T-helper 1 cell treated with Interleukin-12 subunit alpha and Interleukin-12 subunit beta and Interleukin-4 antibody, amounts not matched to agents 30 ng/mL and 1 ng/mL, for 36 hours (primary cell): ENCODE results near the gene BMP5. TPM values are rescaled to one million over a fixed set of nuclear protein-coding genes. Genes with fewer than 3 reads are reported as not detected.

Experiments
- intact Hi-C: fragments of 100-400 bp; cut with micrococcal nuclease; formaldehyde crosslinking; loops from one replicate; pipeline ENCODE4 v1.15.1; 2024
- total RNA-seq: library from RNA; stranded (reverse); gene quantifications from 2 replicates; pipeline ENCODE4 v1.2.3, GENCODE V29; 2022

Gene BMP5
- total RNA-seq, 1 donor from 2014 or later, result not detected

- intact Hi-C loops, result no loop called here
These were observed 56.9 kb downstream of the BMP5 start for GRCh38 chr6:55818482-55818881.

- intact Hi-C loops, result no loop called here
These were observed 62.9 kb downstream of the BMP5 start for GRCh38 chr6:55812509-55812908.

GRCh38 chr6:55811074-55811473, 64.3 kb downstream of the BMP5 start:
- intact Hi-C loops, result no loop called here

GRCh38 chr6:55802259-55802658, 73.1 kb downstream of the BMP5 start:
- intact Hi-C loops, result no loop called here

GRCh38 chr6:55798571-55798970, 76.8 kb downstream of the BMP5 start:
- intact Hi-C loops, result no loop called here

- intact Hi-C loops, result no loop called here
These were observed 81.1 kb downstream of the BMP5 start for GRCh38 chr6:55794136-55794812.

- intact Hi-C loops, result no loop called here
These were observed 90.1 kb downstream of the BMP5 start for GRCh38 chr6:55785273-55785672.

- intact Hi-C loops, result no loop called here
These were observed 93.1 kb downstream of the BMP5 start for GRCh38 chr6:55782275-55782674.

- intact Hi-C loops, result no loop called here
These were observed 96.7 kb downstream of the BMP5 start for GRCh38 chr6:55778705-55779104.

GRCh38 chr6:55777469-55777868, 97.9 kb downstream of the BMP5 start:
- intact Hi-C loops, result no loop called here

- intact Hi-C loops, result no loop called here
These were observed 99.3 kb downstream of the BMP5 start for GRCh38 chr6:55776113-55776512.

GRCh38 chr6:55775029-55775318, 100.4 kb downstream of the BMP5 start:
- intact Hi-C loops, result no loop called here

- intact Hi-C loops, result no loop called here
These were observed 100.9 kb downstream of the BMP5 start for GRCh38 chr6:55774286-55775028.

- intact Hi-C loops, result no loop called here
These were observed 101.7 kb downstream of the BMP5 start for GRCh38 chr6:55773620-55774216.

GRCh38 chr6:55772730-55773129, 102.7 kb downstream of the BMP5 start:
- intact Hi-C loops, result no loop called here

GRCh38 chr6:55759536-55759935, 115.9 kb downstream of the BMP5 start:
- intact Hi-C loops, result no loop called here

- intact Hi-C loops, result no loop called here
These were observed 117.0 kb downstream of the BMP5 start for GRCh38 chr6:55758156-55758937.

- intact Hi-C loops, result no loop called here
These were observed 118.8 kb downstream of the BMP5 start for GRCh38 chr6:55756531-55757031.

GRCh38 chr6:55748880-55749279, 126.5 kb downstream of the BMP5 start:
- intact Hi-C loops, result loop anchor here (5.0 kb wide), 1 partner anchor 37 kb away; no protein-coding TSS in a partner anchor

GRCh38 chr6:55746473-55746872, 128.9 kb downstream of the BMP5 start:
- intact Hi-C loops, result loop anchor here (5.0 kb wide), 1 partner anchor 34 kb away; no protein-coding TSS in a partner anchor

- intact Hi-C loops, result no loop called here
These were observed 141.1 kb downstream of the BMP5 start for GRCh38 chr6:55734256-55734655.

- intact Hi-C loops, result no loop called here
These were observed 145.7 kb downstream of the BMP5 start for GRCh38 chr6:55729665-55730064.
